Stimulated activated CD4-positive, alpha-beta T cell treated with anti-CD3 and anti-CD28 coated beads, Interleukin-1b, Interleukin-23, amount 100 ng/mL, for 1 hour (primary cell): ENCODE measurements around the gene BAG3.
A peak's percentile ranks its signal among the peaks of the same experiment; 100 is the strongest.
"Not testable (repeated sequence)": the region's sequence is repeated elsewhere in the genome, so short reads cannot be mapped to it uniquely, and the experiment has no call there.

Source experiments
- DNase-seq, 2 donors: peaks; one replicate each; pipeline ENCODE4 v3.0.0-alpha.2; 2020; ENCODE audit warnings: low read depth in 2 of 2

Gene BAG3

GRCh38 chr10:119693262-119693957 lies 42.2 kb downstream of the BAG3 start:
- no peak for DNase-seq

DNA sequence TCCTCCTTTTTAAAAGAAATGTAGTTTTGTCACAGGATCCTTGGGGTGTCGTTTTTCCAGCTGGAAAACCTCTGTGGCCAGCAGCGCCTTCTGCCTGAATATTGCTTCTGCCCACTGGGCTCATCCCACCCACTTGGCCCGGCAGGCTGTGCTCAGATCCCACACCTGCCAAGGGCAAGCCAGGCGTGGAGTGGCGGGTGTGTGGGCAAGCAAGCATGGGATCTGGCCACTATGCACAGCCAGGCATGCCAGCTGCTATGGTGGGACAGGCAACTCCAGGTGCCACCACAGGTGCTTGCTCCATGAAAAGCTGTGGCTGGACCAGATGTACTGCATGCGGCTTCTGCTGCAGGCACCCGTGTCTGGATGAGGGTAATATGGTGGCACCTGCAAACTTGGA lies 43.4 kb downstream of the BAG3 start:
- no peak for DNase-seq

GRCh38 chr10:119700321-119700954 lies 49.3 kb downstream of the BAG3 start:
- DNase-seq = no peak

DNA sequence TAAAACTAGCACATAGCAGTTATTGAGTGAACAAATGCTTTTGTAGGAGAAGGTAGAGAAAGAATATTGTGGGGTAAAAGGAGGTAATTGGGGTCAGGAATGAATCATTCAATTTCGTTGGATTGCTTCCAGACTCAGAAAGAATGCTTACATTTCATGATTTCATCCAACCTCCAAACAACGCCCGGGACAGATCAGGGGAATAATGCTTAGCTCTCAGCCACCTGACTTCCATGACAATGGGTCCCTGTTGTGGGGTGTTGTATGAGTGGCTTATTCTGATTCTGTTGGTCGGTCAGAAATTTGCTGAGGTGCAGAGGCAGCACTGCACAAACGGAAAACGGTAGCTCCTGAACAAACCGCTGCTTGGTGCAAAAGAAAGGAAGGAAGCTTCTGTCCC lies 50.7 kb downstream of the BAG3 start:
- DNase-seq = no peak

DNA sequence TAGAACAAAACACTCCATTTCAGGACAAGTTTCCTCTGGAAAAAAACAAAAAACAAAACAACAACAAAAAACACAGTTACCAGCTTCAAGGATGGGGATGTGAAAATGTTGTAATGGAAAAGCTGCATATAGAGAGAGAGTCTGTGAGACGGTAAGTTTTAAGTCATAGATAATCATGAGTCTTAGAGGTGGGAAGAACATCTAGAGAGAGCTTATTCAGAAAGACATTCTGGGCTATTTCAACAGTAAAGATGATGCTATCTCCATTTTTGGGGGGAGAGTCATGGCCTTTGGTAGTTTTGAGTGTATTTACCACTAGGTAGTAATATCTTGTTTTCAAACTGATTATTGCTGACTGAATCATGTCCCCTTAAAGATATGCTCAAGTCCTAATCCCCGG lies 51.4 kb downstream of the BAG3 start:
- DNase-seq = no peak

- DNase-seq = no peak
Measured at GRCh38 chr10:119703903-119704508, 52.8 kb downstream of the BAG3 start.

GRCh38 chr10:119705434-119705831 lies 54.3 kb downstream of the BAG3 start:
- no peak for DNase-seq

- DNase-seq = no peak
Measured at GRCh38 chr10:119706521-119707278, 55.5 kb downstream of the BAG3 start.

DNA sequence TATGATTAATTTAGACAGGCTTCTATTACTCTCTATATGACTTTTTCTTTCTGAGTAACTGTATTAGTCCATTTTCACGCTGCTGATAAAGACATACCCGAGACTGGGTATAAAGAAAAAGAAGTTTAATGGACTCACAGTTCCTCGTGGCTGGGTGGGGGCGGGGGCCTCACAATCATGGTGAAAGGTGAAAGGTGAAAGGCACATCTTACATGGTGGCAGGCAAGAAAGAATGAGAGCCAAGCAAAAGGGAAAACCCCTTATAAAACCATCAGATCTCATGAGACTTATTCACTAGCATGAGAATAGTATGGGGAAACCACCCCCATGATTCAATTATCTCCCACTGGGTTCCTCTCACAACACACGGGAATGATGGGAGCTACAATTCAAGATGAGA lies 56.2 kb downstream of the BAG3 start:
- DNase-seq = not testable (repeated sequence)

GRCh38 chr10:119710935-119711334 lies 59.8 kb downstream of the BAG3 start:
- not testable (repeated sequence) for DNase-seq

- no peak for DNase-seq
Measured at GRCh38 chr10:119713744-119714483, 62.7 kb downstream of the BAG3 start.

DNA sequence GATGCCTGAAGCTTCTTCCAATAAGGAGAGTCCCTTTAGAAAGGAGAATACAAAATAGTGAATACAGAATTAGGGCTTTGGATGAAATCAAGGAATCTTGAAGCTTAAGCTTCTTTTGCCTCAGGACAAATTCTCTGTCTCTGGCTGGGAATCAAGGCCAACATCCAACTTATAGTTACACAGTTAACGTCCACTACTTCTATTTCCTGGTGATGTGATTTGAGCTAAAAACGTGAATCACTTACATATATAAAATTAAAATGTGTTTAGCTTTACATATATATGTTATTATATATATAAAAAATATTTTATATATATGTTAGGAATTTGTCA lies 63.3 kb downstream of the BAG3 start:
- no peak for DNase-seq

- no peak for DNase-seq
Measured at GRCh38 chr10:119715628-119716505, 64.7 kb downstream of the BAG3 start.

GRCh38 chr10:119723161-119723560 lies 72.0 kb downstream of the BAG3 start:
- no peak for DNase-seq

DNA sequence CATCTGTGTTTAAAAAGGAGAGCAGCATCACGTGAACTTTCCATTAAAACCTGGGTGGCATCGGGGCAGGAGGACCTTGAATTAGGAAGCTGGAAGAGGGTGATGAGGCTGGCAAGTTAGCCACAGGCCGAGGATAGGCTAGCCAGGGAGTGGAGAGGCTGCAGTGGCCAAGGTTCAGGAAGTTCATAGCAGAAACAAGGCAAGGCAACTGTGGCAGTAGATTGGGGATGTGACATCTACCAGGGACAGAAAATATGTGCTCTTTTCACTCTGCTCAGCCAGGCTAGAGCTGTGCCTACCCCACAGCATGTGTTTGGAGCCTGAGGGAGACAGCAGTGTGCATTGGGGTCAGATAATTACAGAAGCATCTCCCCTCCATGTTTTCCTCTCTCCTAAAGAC lies 72.4 kb downstream of the BAG3 start:
- DNase-seq = no peak

GRCh38 chr10:119724593-119725516 lies 73.7 kb downstream of the BAG3 start:
- DNase-seq = no peak

- no peak for DNase-seq
Measured at GRCh38 chr10:119725517-119725827, 74.3 kb downstream of the BAG3 start.

- peak; percentile 96 to 100 for DNase-seq
Measured at GRCh38 chr10:119725828-119726675, 74.9 kb downstream of the BAG3 start, which contains the start of gene INPP5F. Gene INPP5F (plus strand): TSS chr10:119726050. CDS start chr10:119726263, 213 bp downstream.

DNA sequence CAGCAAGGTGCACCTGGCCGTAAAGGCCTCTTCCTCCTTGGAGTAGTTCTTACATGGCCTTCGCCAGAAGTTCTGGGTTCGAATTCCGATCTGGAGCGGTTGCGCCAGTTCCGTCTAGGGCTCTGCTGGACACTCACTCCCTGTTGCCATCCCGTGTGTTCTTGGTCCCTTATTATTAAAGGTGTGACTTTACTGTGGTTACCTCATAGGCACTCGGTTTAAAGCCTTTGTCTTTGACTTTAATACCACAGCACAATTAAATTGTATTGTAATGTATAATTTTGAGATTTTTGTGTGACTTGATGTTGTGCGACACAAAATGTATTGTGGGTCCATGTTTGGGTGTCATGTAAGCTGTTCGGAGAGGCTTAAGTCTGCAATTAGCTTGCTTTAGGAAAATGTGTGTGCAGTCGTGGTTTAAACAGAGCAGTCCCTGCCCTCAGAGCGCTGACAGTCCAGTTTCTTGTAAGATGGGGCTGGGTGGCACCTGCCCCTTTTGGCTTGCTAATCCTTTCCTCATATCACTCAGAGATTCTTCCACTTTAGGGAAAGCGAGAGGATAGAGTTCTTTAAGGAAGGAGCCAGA lies 75.6 kb downstream of the BAG3 start:
- no peak for DNase-seq
